Activated T-cell treated with anti-CD3 and anti-CD28 coated beads, Interleukin-2, amount 50 U/mL, for 48 hours (primary cell): ENCODE data around the gene ANKFY1.
"Not testable (repeated sequence)": the region's sequence is repeated elsewhere in the genome, so short reads cannot be mapped to it uniquely, and the experiment has no call there.

Source experiments
- DNase-seq, 2 experiments: peaks; one replicate each; pipeline ENCODE4 v3.0.0-alpha.2; 2020

The ANKFY1 gene

GRCh38 chr17:4209611-4210010 lies 54.2 kb downstream of the ANKFY1 start:
- no peak for DNase-seq

DNA sequence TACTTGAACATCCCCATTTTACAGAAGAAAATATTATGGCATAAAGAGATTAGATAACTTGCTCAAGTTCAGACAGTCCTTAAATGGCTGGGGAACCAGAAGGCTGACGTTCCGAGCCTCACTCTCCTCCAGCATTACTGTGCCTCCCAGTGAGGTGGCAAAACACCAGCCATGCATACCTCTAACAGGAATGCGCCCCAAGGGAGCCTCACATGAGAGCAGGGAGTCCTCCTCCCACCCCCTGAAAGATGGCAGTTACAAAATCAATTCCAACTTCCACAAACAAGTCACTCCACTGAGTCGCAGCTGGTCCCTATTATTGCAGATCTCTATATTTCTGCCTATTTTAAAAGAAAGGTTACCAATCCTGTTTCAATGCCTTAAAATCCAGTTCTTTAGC lies 55.5 kb downstream of the ANKFY1 start:
- DNase-seq: no peak

- no peak for DNase-seq
Measured at GRCh38 chr17:4206962-4207361, 56.8 kb downstream of the ANKFY1 start.

DNA sequence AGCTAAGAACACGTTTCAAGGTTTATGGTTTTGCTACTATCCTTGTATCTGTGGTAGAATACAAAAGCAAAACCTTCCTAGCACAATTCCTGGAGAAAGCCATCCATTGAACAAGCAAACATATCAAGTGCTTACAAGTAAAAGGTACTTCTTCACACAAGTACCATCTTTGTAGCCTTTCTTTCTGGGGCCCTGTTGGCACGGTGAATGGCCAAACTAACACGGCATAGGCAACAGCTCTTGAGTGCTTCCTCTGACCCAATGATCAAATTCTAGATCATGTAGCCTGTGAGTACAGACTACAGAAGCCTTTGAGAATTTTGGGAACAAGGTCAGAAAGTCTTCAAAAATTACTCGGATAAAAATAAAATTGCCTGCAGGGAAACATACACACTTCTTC lies 57.9 kb downstream of the ANKFY1 start:
- no peak for DNase-seq

GRCh38 chr17:4204710-4205173 lies 59.0 kb downstream of the ANKFY1 start:
- no peak for DNase-seq

DNA sequence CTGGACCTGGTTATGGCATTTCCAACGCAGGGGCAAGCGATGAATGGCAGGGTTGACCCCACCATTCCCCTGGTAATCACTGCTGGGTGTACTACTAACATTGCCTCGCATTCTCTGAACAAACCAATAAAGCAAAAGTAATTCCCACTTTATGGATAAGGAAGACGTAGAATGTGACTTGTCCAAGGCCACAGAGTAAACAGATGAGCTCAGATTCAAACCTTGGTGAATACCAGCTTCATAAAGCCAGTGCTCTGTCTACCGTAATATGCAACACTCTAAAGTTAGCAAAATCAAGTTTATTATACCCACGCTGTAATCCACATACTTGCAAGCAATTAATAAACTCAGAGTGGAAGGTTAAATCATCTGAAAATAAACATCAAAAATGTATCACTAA lies 59.6 kb downstream of the ANKFY1 start:
- DNase-seq: no peak

- no peak for DNase-seq
Measured at GRCh38 chr17:4201226-4201625, 62.6 kb downstream of the ANKFY1 start.

DNA sequence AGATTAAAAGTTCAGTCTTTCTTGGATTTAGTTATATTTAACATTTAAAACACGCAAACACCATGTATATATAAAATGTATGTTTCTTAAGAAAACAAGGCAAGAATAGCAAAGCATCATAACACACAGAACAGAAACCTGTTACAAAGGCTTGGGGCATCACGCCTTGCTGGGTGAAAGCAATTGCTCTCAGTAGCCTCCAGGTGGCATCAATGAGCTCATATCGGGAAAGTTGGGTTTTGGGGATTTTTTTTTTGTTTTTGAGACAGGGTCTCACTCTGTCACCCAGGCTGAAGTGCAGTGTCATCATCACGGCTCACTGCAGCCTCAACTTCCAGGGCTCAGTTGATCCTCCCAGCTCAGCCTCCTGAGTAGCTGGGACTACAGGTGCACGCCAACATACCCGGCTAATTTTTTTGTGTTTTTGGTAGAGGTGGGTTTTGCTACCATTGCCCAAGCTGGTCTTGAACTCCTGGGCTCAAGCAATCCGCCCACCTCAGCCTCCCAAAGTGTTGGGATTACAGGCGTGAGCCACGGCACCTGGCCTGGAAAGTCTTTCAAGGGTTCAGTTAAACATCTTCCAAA lies 63.9 kb downstream of the ANKFY1 start:
- DNase-seq: peak in 1 of 2 experiments; percentile 39

DNA sequence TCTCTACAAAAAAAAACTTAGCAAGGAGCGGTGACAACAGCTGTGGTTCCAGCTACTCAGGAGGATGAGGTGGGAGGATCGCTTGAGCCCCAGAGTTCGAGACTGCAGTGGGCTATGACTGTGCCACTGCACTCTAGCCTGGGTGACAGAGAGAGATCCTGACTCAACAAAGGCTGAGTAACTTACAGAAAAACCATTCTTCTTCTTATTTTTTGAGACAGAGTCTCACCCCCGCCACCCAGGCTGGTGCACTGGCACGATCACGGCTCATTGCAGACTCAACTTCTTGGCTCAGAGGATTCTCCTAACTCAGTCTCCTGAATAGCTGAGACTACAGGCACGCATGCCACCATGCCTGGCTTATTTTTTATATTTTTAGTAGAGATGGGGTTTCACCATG lies 64.8 kb downstream of the ANKFY1 start:
- DNase-seq: no peak

DNA sequence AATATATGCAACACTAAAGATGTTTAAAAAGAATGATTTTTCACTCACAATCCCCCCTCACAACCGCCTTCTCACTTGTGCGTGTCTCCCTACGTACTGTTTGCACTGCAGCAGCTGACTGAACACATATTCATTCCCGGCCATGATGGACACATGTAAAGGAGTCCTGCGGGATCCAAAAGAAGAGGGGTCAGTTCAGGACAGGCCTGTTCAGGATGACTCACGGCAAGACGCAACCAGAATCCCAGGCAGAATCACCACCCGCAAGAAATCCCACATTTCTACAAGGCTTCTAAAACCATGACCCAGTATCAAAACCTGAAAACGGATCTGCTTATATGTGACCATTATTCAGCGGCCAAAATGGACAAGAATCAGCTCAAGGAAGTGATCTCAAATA lies 68.5 kb downstream of the ANKFY1 start:
- no peak for DNase-seq

DNA sequence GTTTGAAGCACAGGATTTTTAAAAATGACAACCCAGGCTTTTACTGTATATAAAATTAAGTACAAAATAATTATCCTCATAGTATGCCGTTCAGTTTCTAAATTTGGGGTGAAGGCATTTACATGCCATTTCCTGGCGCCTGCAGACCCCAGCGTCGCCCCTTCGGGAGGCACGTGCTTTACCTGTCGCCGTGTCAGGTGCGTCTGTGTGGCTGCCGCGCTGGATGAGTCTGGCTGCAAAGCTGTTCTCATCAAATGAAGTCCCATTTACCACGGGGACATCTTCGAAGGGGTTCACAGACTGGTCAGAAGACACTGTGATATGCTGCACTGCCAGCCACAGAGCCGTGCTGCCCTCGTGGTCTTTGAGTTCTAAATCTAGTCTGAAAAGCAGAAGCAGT lies 69.0 kb downstream of the ANKFY1 start:
- DNase-seq: no peak

- DNase-seq: not testable (repeated sequence)
Measured at GRCh38 chr17:4190791-4191190, 73.0 kb downstream of the ANKFY1 start.

GRCh38 chr17:4189280-4189679 lies 74.5 kb downstream of the ANKFY1 start:
- DNase-seq: no peak

- no peak for DNase-seq
Measured at GRCh38 chr17:4188076-4188475, 75.7 kb downstream of the ANKFY1 start.

GRCh38 chr17:4187076-4187475 lies 76.7 kb downstream of the ANKFY1 start:
- no peak for DNase-seq

GRCh38 chr17:4186357-4186881 lies 77.4 kb downstream of the ANKFY1 start:
- DNase-seq: no peak

GRCh38 chr17:4185656-4186055 lies 78.1 kb downstream of the ANKFY1 start:
- DNase-seq: no peak

DNA sequence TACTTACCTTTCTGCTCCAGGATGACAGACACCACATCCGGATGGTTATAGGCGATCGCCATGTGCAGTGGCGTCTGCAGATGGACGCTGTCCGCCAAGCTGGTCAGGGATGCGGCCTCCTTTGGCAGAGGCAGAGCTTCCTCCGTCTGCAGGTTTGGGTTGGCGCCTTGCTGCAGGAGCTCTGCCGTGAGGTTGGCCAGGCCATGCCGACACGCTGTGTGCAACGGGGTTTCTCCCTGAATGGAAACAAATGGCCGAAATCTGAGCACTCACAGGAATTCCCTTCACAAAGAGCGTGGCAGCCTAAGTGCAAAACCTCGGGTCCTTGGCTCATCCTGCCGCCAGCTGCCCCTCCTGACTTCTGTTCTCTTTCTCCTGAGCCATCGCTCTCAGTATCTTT lies 79.0 kb downstream of the ANKFY1 start:
- DNase-seq: no peak

- DNase-seq: no peak
Measured at GRCh38 chr17:4182043-4182442, 81.7 kb downstream of the ANKFY1 start.

GRCh38 chr17:4180791-4181190 lies 83.0 kb downstream of the ANKFY1 start:
- no peak for DNase-seq

- no peak for DNase-seq
Measured at GRCh38 chr17:4179071-4179470, 84.7 kb downstream of the ANKFY1 start.

- no peak for DNase-seq
Measured at GRCh38 chr17:4178651-4179050, 85.1 kb downstream of the ANKFY1 start.

DNA sequence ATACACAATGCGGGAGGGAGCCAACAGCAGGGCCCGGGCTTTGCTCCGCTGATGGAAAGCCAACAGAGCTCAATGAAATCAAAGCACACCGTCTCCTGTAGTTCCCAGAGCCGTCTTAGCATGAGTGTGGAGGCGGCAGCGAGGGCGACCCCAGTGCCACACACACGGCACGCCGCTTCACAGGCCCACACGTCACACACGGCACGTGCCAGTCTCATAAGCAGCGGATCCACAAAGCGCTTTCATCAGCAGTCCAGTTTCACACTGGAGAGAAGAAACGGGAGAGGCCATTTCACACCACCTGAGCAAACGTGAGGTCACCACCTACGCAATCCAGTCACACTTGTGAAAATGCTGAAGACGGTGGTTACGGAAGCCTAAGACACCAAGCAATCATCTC lies 86.0 kb downstream of the ANKFY1 start:
- peak in 1 of 2 experiments; percentile 36 for DNase-seq

GRCh38 chr17:4176808-4177472 lies 86.8 kb downstream of the ANKFY1 start:
- peak in 1 of 2 experiments; percentile 48 for DNase-seq
